AG04450 (cell line): ENCODE data around the gene TM9SF1. TPM values are rescaled to one million over a fixed set of nuclear protein-coding genes. Genes with fewer than 3 reads are reported as not detected.

Source experiments
- CTCF ChIA-PET: fragments of 300-600, 350-600 bp; formaldehyde crosslinking; extraction: SDS; loops from one replicate; lab custom pipeline; 2022; ENCODE audit warnings: antibody characterized with exemption, inconsistent platforms; lab: Charles Lee
- POLR2A ChIA-PET: fragments of 350-600 bp; formaldehyde crosslinking; extraction: SDS; loops from one replicate; lab custom pipeline; 2021; ENCODE audit warnings: antibody characterized with exemption, inconsistent platforms; lab: Yijun Ruan, JAX
- DNase-seq: peaks from one replicate; pipeline ENCODE4 v3.0.0-alpha.2; 2011; ENCODE audit warnings: low read depth, low spot score
- H3K27ac ChIP-seq: one replicate; pipeline ENCODE4 v1.5.1; 2012; ENCODE audit warnings: low read depth, low read length, control low read depth
- H3K27me3 ChIP-seq: one replicate; pipeline ENCODE4 v1.6.0; 2012; ENCODE audit warnings: low read length; ENCODE audit not compliant: control insufficient read depth, insufficient read depth
- H3K4me3 ChIP-seq: 2 replicates; pipeline ENCODE4 v1.5.1; 2011; ENCODE audit warnings: mild to moderate bottlenecking, low read depth, low read length, control low read depth
- H3K9me3 ChIP-seq: 2 replicates; pipeline ENCODE4 v1.5.1; 2012; ENCODE audit warnings: low read length; ENCODE audit not compliant: control insufficient read depth, insufficient read depth
- polyA plus RNA-seq: library from polyadenylated mRNA; depleted of rRNA; stranded (reverse); fragments of >200 nt; gene quantifications from 2 replicates; pipeline ENCODE4 v1.2.3, GENCODE V29; 2011
- TF ChIP-seq, protein P1 (sequence below): IDR thresholded peaks from 2 replicates; pipeline ENCODE4 v1.5.1; 2011; ENCODE audit warnings: low read depth, low read length, control low read depth, inconsistent platforms

TM9SF1 gene
- polyA plus RNA-seq, 1 experiment = 44.9 TPM

DNA sequence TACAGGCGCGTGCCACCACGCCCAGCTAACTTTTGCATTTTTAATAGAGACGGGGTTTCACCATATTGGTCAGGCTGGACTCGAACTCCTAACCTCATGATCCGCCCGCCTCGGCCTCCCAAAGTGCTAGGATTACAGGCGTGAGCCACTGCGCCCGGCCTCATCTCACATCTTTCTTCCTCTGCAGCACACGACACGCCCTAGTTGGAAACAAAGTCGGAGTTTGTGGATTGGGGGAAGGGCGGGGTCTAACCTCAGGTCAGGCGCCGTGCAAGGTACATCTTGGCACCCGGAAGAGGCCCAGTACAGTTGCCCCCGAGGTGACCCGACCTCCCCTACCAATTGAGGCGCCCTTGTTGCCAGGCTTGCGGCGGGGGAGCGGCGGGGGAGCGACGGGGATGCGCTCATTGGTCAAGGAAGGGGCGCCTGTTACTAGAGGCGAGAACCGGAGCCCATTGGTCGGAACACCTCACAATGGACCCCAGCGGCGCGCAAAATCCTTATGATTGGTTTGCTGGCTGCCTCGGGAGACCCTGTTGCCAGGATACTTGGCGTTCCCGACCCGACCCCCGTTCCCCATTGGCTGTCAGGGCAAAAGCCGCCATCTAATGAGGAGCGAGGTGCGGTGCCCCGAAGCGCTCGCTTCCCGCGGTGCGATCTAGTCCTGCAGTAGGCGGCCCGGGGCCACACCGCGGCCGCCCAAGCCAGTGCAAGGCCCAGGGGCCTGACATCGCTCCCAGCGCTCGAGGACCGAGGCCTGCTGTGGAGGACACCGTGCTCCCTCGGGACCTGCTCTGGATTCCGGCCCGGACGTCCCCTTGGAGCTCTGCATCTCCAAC, 23.6 kb downstream of the TM9SF1 start, which contains the start of gene REC8:
Gene REC8 (plus strand): TSS at position 659 of the 839 bp plus-strand sequence. CDS start 473 bp downstream, outside the sequence.
- H3K9me3 ChIP-seq = no peaks in the 10 kb centered on the region; the same call in 1 of the 2 replicates
- CTCF ChIA-PET = interaction anchor here (1.9 to 2.0 kb wide), 2 partner anchors 10 kb away, joined by 8 to 19 read pairs; partner anchors contain the start of gene IRF9
- TF ChIP-seq, protein P1, sequence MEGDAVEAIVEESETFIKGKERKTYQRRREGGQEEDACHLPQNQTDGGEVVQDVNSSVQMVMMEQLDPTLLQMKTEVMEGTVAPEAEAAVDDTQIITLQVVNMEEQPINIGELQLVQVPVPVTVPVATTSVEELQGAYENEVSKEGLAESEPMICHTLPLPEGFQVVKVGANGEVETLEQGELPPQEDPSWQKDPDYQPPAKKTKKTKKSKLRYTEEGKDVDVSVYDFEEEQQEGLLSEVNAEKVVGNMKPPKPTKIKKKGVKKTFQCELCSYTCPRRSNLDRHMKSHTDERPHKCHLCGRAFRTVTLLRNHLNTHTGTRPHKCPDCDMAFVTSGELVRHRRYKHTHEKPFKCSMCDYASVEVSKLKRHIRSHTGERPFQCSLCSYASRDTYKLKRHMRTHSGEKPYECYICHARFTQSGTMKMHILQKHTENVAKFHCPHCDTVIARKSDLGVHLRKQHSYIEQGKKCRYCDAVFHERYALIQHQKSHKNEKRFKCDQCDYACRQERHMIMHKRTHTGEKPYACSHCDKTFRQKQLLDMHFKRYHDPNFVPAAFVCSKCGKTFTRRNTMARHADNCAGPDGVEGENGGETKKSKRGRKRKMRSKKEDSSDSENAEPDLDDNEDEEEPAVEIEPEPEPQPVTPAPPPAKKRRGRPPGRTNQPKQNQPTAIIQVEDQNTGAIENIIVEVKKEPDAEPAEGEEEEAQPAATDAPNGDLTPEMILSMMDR = no peak
- no peaks in the 10 kb centered on the region for H3K27me3 ChIP-seq
- no peak within 1 kb of the TSS for H3K27ac ChIP-seq
- no peak for DNase-seq
- H3K4me3 ChIP-seq = peak within 1 kb of the TSS; percentile 37
- POLR2A ChIA-PET = interaction anchor here (1.0 kb wide), 1 partner anchor 11 kb away, joined by 4 read pairs; the partner anchor contains the start of gene IRF9

DNA sequence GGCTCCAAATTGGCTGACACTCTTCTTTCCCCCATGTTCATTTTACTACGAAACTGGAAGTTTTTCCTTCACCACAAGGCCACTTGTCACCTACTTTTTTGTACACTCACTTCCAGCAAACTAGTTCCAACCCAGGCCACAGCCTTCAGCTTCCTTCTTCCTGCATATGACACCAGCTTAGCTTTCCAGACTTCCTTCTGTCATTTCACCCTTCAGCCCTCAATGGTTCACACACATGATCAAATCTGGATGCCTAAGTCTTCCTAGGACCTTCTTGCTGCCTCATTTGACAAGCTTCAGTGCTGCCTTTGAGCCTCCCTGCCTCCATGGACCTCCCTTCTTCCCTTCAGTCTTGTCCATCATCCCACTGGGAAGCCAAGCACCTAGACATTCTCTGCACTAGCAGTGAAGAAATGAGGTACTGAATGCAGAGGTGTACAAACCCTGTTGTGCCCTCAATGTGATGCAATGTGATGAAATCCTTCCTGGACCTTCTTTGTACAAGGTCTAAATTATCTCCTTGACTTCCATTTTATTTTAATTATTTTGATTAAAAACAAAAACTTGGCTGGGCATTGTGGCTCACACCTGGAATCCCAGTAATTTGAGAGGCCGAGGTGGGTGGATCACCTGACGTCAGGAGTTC, 27.6 kb downstream of the TM9SF1 start:
- no peak overlapping the region for H3K4me3 ChIP-seq
- no peaks in the 10 kb centered on the region; the same call in 1 of the 2 replicates for H3K9me3 ChIP-seq
- DNase-seq = no peak
- H3K27me3 ChIP-seq = no peaks in the 10 kb centered on the region
- CTCF ChIA-PET = interaction anchor here (1.1 kb wide), 1 partner anchor 141 kb away, joined by 3 read pairs; no protein-coding TSS in a partner anchor
- TF ChIP-seq, protein P1 = no peak
- H3K27ac ChIP-seq = no peak overlapping the region
- POLR2A ChIA-PET = interaction anchor here (0.9 kb wide), 1 partner anchor 46 kb away, joined by 9 read pairs; the partner anchor contains the start of gene CHMP4A

GRCh38 chr14:24165785-24166184, 29.5 kb downstream of the TM9SF1 start:
- H3K27me3 ChIP-seq = no peaks in the 10 kb centered on the region
- POLR2A ChIA-PET = no interaction called here
- H3K27ac ChIP-seq = no peak overlapping the region
- TF ChIP-seq, protein P1 = no peak
- H3K4me3 ChIP-seq = no peak overlapping the region
- DNase-seq = no peak
- CTCF ChIA-PET = interaction anchor here (1.3 kb wide), 1 partner anchor 131 kb away, joined by 3 read pairs; no protein-coding TSS in a partner anchor
- H3K9me3 ChIP-seq = no peaks in the 10 kb centered on the region

GRCh38 chr14:24164518-24164991, 30.7 kb downstream of the TM9SF1 start:
- H3K4me3 ChIP-seq = no peak overlapping the region
- H3K9me3 ChIP-seq = no peaks in the 10 kb centered on the region
- CTCF ChIA-PET = no interaction called here
- DNase-seq = no peak
- no peak overlapping the region for H3K27ac ChIP-seq
- TF ChIP-seq, protein P1 = no peak
- H3K27me3 ChIP-seq = no peaks in the 10 kb centered on the region
- POLR2A ChIA-PET = interaction anchor here (0.5 kb wide), 1 partner anchor 11 kb away, joined by 10 read pairs; no protein-coding TSS in a partner anchor
